Activated CD4-positive, alpha-beta T cell treated with anti-CD3 and anti-CD28 coated beads, Interleukin-2, amount 10 ng/mL, durations not matched to agents 24 days and 14 days (primary cell): ENCODE results near the gene CHN1. TPM values are rescaled to one million over a fixed set of nuclear protein-coding genes. Genes with fewer than 3 reads are reported as not detected.

Experiments used
- DNase-seq: peaks from one replicate; pipeline ENCODE4 v3.0.0; 2022
- H3K27ac Mint-ChIP-seq: one replicate; pipeline ENCODE4 v1.8.0; 2022; ENCODE audit warnings: mild to moderate bottlenecking, mixed read lengths
- H3K27me3 Mint-ChIP-seq: one replicate; pipeline ENCODE4 v1.8.0; 2022; ENCODE audit warnings: mixed read lengths
- H3K36me3 Mint-ChIP-seq: one replicate; pipeline ENCODE4 v1.8.0; 2022; ENCODE audit warnings: low read depth, mild to moderate bottlenecking, mixed read lengths
- H3K4me1 Mint-ChIP-seq: one replicate; pipeline ENCODE4 v1.8.0; 2021; ENCODE audit warnings: mixed read lengths
- H3K4me3 Mint-ChIP-seq: one replicate; pipeline ENCODE4 v1.8.0; 2022; ENCODE audit warnings: mild to moderate bottlenecking, moderate library complexity, mixed read lengths
- H3K9me3 Mint-ChIP-seq: one replicate; pipeline ENCODE4 v1.8.0; 2021; ENCODE audit warnings: mixed read lengths
- intact Hi-C: fragments of 100-400 bp; cut with micrococcal nuclease; formaldehyde crosslinking; loops from one replicate; pipeline ENCODE4 v1.15.1; 2023
- total RNA-seq: library from RNA; stranded (reverse); gene quantifications from 2 replicates; pipeline ENCODE4 v1.2.3, GENCODE V29; 2022

The CHN1 gene
- total RNA-seq, 1 donor from 2014 or later: 3.1 TPM

- Mint-ChIP-seq H3K27ac (peak overlapping the region; percentile 95), H3K27me3 (no peaks in the 10 kb centered on the region), H3K4me3 (peak overlapping the region; percentile 70), H3K36me3 (no peaks in the 10 kb centered on the region), H3K9me3 (no peaks in the 10 kb centered on the region), H3K4me1 (peaks cover 47% of the 10 kb centered on the region)
- peak; percentile 63 for DNase-seq
- intact Hi-C loops: loop anchor here (2.0 kb wide), 1 partner anchor 55 kb away; no protein-coding TSS in a partner anchor
These were observed 225.7 kb downstream of the CHN1 start for GRCh38 chr2:174779361-174779928.

DNA sequence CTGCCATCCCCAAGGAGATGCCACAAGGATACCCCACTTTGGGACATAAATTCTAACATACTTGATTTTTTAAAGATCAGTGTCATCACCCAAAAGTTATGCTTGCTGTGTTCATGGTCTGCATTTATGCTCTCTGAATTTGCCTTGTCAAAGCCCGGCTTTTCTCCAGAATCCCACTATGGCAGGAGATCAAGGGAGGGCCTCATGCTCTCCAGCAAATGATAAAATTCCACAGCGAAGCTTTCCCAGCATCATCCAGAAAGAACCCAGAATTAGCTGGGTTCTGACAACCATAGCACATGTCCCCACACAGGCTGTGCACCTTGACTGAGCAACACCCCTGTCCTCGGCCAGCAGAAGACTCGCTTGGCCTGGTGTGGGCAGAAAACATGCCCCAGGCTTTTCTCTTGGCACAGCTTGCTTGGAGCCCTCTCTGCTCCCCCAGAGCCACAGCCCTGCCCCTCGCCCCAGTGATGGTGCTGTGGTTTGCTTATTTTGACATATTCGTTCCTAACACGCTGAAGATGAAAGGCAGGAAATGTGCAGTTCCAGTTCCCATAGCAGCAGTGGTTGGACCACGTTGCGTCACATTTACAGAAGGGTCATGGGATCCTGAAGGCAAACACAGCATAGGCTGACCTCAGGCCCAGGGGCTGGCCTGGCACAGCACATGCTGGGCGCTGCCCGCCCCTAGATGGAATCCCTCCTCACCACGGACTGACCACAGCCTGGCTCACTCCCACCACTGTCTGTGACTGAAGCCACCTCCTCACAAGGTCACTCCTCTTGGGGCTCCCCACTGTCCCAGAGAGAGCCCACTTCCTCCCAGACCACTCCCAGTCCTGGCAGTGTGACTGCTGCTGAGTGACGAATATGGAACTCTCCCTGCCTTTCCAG lies 226.8 kb downstream of the CHN1 start:
- H3K27ac Mint-ChIP-seq: peak overlapping the region; percentile 95
- no peaks in the 10 kb centered on the region for H3K36me3 Mint-ChIP-seq
- no peaks in the 10 kb centered on the region for H3K27me3 Mint-ChIP-seq
- peak overlapping the region; percentile 70 for H3K4me3 Mint-ChIP-seq
- peak; percentile 95 for DNase-seq
- H3K4me1 Mint-ChIP-seq: peaks cover 47% of the 10 kb centered on the region
- intact Hi-C loops: loop anchor here (1.0 to 2.0 kb wide), 4 partner anchors 10 to 56 kb away; no protein-coding TSS in a partner anchor
- no peaks in the 10 kb centered on the region for H3K9me3 Mint-ChIP-seq

GRCh38 chr2:174777347-174778084 lies 227.7 kb downstream of the CHN1 start:
- H3K4me1 Mint-ChIP-seq: peaks cover 47% of the 10 kb centered on the region
- peak overlapping the region; percentile 95 for H3K27ac Mint-ChIP-seq
- H3K9me3 Mint-ChIP-seq: no peaks in the 10 kb centered on the region
- peak overlapping the region; percentile 70 for H3K4me3 Mint-ChIP-seq
- H3K36me3 Mint-ChIP-seq: no peaks in the 10 kb centered on the region
- DNase-seq: no peak
- no peaks in the 10 kb centered on the region for H3K27me3 Mint-ChIP-seq
- intact Hi-C loops: loop anchor here (1.0 to 2.0 kb wide), 4 partner anchors 11 to 57 kb away; no protein-coding TSS in a partner anchor

DNA sequence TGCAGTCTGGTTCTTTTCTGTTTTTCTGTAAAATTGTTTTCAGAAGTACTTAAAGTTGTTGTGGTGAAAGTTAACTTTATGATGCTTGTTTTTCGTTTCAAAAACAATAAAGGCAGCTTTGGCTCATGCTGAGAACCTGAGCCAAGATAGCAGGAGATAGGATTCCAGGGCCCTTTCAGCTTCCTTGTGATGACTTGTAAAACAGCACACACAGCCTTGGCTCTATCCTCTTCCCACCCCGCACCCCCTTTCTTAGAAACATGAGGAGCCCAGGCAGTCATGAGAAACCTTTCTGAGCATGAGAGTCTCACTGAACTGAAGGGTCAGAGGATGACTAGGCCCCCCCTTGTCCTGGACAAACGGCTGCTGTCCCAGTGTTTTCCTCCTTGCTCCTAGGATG lies 228.5 kb downstream of the CHN1 start:
- no peaks in the 10 kb centered on the region for H3K36me3 Mint-ChIP-seq
- intact Hi-C loops: no loop called here
- peaks cover 53% of the 10 kb centered on the region for H3K4me1 Mint-ChIP-seq
- H3K4me3 Mint-ChIP-seq: no peak overlapping the region
- H3K9me3 Mint-ChIP-seq: no peaks in the 10 kb centered on the region
- H3K27ac Mint-ChIP-seq: no peak overlapping the region
- H3K27me3 Mint-ChIP-seq: no peaks in the 10 kb centered on the region
- no peak for DNase-seq

- Mint-ChIP-seq H3K4me3 (no peak overlapping the region), H3K4me1 (peaks cover 53% of the 10 kb centered on the region), H3K27me3 (no peaks in the 10 kb centered on the region), H3K9me3 (no peaks in the 10 kb centered on the region), H3K36me3 (no peaks in the 10 kb centered on the region), H3K27ac (no peak overlapping the region)
- DNase-seq: peak; percentile 67
- intact Hi-C loops: no loop called here
These were observed 229.0 kb downstream of the CHN1 start for GRCh38 chr2:174776223-174776622.

DNA sequence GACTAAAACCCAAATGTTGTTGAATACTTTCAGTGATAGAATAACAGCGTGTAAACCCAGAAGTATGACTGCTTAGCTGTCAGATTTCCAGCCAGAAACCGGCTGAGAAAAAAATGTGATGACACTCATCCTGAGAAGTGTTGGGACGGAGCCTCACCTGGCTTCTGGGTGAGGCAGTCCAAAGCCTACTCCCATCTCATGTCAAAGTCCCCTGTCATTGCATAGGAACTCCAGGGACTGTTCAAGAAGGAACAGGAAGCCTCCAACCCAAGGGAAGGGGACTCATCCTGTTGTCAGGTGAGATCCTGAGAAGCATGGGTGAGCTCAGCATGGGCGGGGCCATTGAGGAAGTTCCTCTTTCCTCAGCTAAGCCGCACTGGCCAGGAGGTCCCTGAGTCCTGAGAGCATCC lies 229.6 kb downstream of the CHN1 start:
- intact Hi-C loops: no loop called here
- Mint-ChIP-seq H3K4me1 (peaks cover 49% of the 10 kb centered on the region), H3K27ac (peak overlapping the region; percentile 5), H3K4me3 (no peak overlapping the region), H3K27me3 (no peaks in the 10 kb centered on the region), H3K9me3 (no peaks in the 10 kb centered on the region), H3K36me3 (no peaks in the 10 kb centered on the region)
- DNase-seq: peak; percentile 67

- H3K36me3 Mint-ChIP-seq: no peaks in the 10 kb centered on the region
- no peak overlapping the region for H3K27ac Mint-ChIP-seq
- peaks cover 43% of the 10 kb centered on the region for H3K4me1 Mint-ChIP-seq
- H3K9me3 Mint-ChIP-seq: no peaks in the 10 kb centered on the region
- no peak overlapping the region for H3K4me3 Mint-ChIP-seq
- intact Hi-C loops: no loop called here
- DNase-seq: no peak
- H3K27me3 Mint-ChIP-seq: no peaks in the 10 kb centered on the region
These were observed 230.3 kb downstream of the CHN1 start for GRCh38 chr2:174774886-174775285.

DNA sequence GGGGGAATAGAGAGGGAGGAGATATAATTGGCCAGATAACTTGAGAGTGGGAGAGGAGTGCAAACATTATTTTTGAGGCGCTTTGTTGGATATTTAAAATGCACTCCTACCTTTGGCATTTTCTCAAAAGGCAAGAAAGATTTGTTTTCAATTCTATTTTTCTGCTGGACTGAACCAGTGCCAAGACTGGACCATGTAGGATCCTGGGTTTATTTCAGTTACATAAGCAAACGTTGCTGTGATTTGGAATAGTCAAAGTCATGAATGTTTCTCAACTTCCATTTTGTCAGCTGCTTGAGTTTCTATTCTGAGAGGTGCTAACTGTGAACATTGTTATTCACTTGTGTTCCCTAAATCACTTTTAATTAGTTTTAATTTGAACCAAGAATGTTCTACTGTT lies 232.0 kb downstream of the CHN1 start:
- DNase-seq: no peak
- no peak overlapping the region for H3K4me3 Mint-ChIP-seq
- no peak overlapping the region for H3K27ac Mint-ChIP-seq
- peaks cover 33% of the 10 kb centered on the region for H3K4me1 Mint-ChIP-seq
- intact Hi-C loops: no loop called here
- no peaks in the 10 kb centered on the region for H3K36me3 Mint-ChIP-seq
- peaks cover 5% of the 10 kb centered on the region for H3K27me3 Mint-ChIP-seq
- no peaks in the 10 kb centered on the region for H3K9me3 Mint-ChIP-seq

DNA sequence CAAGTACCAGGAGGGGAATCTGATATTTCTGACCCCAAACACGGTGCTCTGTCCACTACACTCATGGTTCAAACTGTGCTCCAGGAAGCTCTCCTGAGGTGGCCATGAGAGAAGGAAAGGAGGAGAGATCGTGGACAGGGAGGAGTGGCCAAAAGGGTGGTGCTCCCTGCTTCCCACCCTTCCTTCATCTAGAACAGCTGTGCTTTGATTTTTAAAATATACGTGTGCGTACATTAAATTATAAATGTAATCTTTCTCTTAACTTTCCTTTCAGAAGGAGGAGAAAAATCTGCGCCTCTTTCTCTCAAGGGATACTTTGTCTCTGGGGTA lies 232.7 kb downstream of the CHN1 start:
- H3K36me3 Mint-ChIP-seq: no peaks in the 10 kb centered on the region
- H3K27me3 Mint-ChIP-seq: peaks cover 7% of the 10 kb centered on the region
- H3K9me3 Mint-ChIP-seq: no peaks in the 10 kb centered on the region
- no peak overlapping the region for H3K27ac Mint-ChIP-seq
- no peak overlapping the region for H3K4me3 Mint-ChIP-seq
- H3K4me1 Mint-ChIP-seq: peaks cover 25% of the 10 kb centered on the region
- no peak for DNase-seq
- intact Hi-C loops: no loop called here

DNA sequence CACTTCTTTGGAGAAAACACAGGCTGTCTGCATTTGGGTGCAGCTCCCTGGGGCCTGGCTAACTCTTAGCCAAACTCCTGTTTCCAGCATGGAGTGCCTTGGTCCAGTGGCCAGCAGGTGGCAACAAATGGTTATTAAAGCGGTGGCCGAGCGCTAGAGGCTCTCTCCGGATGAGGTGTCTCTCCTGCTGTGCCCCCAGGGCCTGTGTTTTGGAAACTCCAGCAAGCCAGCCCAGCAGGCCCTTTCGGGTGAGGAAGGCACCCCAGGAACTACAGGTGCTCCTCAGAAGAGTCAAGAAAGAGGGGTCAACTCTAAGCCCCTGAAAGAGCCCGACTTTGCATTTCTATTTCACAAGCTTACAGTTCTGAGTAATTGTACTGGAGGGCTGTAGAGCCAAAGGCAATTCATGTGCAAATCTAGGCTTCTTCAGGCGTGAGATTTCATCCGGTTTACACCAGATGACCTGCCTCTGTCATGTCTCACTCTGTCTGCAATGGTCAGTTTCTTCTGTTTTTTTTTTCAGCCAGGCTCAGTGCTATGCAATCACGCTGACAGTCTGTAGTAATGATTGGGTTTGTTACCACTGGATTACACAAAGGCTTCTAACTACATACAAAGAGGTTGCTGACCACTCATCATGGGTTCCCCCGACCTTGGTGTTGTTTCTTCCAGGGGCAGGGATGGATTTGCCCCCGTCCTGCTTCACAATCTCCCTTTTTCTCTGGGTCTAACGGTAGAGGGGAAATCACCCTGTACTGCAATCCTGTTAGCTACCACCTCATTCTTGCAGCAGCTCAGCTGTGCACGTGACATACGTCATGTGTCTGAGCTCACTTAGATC lies 233.3 kb downstream of the CHN1 start:
- Mint-ChIP-seq H3K36me3 (no peaks in the 10 kb centered on the region), H3K4me3 (no peak overlapping the region), H3K4me1 (peaks cover 21% of the 10 kb centered on the region), H3K9me3 (no peaks in the 10 kb centered on the region), H3K27me3 (peaks cover 10% of the 10 kb centered on the region), H3K27ac (no peak overlapping the region)
- intact Hi-C loops: loop anchor here (1.0 kb wide), 1 partner anchor 218 kb away; no protein-coding TSS in a partner anchor
- DNase-seq: peak; percentile 81

- H3K27ac Mint-ChIP-seq: no peak overlapping the region
- intact Hi-C loops: loop anchor here (1.0 kb wide), 1 partner anchor 219 kb away; no protein-coding TSS in a partner anchor
- H3K9me3 Mint-ChIP-seq: no peaks in the 10 kb centered on the region
- peaks cover 14% of the 10 kb centered on the region for H3K4me1 Mint-ChIP-seq
- H3K27me3 Mint-ChIP-seq: peaks cover 14% of the 10 kb centered on the region
- no peaks in the 10 kb centered on the region for H3K36me3 Mint-ChIP-seq
- H3K4me3 Mint-ChIP-seq: no peak overlapping the region
- no peak for DNase-seq
These were observed 234.0 kb downstream of the CHN1 start for GRCh38 chr2:174771136-174771535.

GRCh38 chr2:174768557-174768956 lies 236.6 kb downstream of the CHN1 start:
- Mint-ChIP-seq H3K4me3 (no peak overlapping the region), H3K27me3 (peaks cover 15% of the 10 kb centered on the region), H3K27ac (no peak overlapping the region), H3K36me3 (no peaks in the 10 kb centered on the region), H3K9me3 (no peaks in the 10 kb centered on the region), H3K4me1 (peaks cover 8% of the 10 kb centered on the region)
- intact Hi-C loops: no loop called here
- no peak for DNase-seq

DNA sequence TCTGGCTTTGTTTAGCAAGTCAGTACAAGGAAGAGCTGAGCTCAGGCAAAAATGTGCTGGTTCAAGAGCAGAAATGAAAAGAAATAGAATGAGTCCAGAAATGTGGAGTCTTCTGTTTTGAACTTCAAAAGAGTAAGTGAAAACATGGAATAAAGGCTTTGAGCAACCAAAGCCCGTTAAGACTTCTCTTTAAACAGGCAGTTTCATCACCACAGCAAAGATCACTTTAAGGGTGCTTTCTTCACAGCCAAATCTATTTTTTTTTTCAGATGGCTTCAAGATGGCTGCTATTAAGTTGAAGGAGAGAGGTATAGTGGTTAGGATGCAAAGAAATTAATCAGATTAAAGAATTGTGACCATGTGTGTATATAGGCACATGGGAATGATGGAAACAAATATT lies 238.9 kb downstream of the CHN1 start:
- no peak overlapping the region for H3K4me3 Mint-ChIP-seq
- no peaks in the 10 kb centered on the region for H3K36me3 Mint-ChIP-seq
- peaks cover 8% of the 10 kb centered on the region for H3K4me1 Mint-ChIP-seq
- no peak overlapping the region for H3K27ac Mint-ChIP-seq
- DNase-seq: no peak
- no peaks in the 10 kb centered on the region for H3K9me3 Mint-ChIP-seq
- intact Hi-C loops: no loop called here
- H3K27me3 Mint-ChIP-seq: peaks cover 16% of the 10 kb centered on the region
